ENCODE results near the gene SFTPD.
"Not testable (repeated sequence)": the region's sequence is repeated elsewhere in the genome, so short reads cannot be mapped to it uniquely, and the experiment has no call there.

SFTPD gene

DNA sequence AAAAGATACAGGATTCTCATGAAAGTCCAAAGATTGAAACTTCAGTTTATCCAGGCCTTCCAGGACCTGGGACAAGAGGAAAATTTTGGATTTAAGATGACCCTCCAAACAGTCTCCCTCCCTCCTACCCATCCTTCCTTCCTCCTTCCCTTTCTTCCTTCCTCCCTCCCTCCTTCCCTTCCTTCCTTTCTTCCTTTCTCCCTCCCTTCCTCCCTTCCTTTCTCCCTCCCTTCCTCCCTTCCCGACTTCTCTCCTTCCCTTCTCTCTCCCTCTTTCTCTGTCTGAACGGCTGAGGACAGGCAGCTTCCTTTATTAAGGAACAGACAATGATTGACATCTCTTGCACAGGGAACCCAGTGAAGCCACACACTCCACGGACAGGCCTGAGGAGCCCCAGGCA is 23.3 kb downstream of the SFTPD start:
- no peak for DNase-seq (ENCODE audit: low read depth in 2 of 2)

DNA sequence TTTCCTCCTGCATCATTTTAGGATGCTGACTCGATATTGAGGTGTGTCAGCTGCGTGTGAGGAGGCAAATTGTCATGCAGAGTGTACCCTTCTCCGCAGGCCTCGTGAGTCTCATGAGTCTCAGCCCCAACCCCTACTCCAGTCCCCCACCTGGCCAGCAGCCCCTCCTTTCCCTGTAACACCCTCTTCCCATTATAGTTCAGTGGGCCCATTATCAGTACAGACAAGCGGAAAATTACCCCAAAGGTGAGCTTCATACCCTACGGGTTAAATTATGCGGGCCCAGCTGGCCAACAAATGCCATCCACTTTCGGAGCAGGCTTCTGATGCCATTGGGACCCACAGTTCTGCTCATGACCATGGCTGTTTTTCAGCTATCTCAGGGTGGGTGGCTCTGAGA is 25.2 kb downstream of the SFTPD start:
- DNase-seq (ENCODE audit: low read depth in 2 of 2): no peak

DNA sequence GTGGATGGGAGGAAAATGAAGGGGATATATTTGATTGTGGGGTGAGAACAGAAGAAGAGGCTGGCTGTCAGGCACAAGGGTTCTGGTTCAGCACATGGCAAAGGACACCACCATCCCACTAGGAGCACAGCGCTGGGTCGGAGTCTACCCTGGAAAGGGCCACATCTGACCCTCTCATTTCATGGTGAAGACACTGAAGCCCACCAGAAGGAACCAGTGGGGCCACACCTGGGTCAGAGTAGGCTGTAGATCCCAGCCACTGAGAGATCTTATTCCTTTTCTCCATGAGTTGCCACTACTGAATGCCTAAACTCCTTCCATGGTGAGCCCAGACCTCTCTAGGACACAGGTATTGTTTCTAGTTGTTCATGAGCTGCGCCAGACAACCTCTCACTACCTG is 25.8 kb downstream of the SFTPD start:
- no peak for DNase-seq (ENCODE audit: low read depth in 2 of 2)

DNA sequence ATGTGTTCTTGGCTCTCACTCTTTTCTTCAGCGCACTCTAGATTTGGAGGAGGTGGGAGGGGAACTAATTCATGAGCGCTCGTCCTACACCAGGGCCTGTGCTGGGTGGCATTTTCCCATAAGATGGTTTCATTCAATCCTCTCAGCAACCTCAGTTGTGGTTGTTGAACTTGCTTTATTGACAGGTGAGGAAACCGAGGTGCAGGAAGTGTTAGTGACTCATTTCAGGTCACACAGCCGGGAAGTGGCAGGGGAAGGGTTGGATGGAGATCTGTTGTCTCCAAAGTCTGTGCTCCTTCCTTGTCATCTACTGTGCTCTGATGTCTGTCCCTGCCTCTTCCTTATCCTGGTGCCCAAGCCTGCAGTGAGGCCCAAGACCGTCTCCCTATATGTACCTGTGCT is 26.9 kb downstream of the SFTPD start:
- not testable (repeated sequence) for DNase-seq (ENCODE audit: low read depth in 2 of 2)

DNA sequence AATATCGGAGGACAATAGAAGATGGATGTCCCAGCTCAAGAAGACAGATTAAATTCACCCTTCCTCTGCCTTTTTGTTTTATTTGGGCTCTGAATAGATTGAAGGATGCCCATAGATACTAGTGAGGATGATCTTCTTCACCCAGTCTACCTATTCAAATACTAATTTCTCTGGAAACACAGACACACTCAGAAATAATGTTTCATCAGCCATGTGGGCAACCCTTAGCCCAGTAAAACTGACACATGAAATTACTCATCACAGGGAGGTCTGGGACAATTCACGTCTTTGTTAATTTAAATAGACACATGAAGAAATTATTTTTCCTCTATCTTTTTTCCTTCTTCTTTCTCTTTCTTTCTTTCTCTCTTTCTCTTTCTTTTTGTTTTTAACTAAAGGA is 33.1 kb downstream of the SFTPD start:
- DNase-seq (ENCODE audit: low read depth in 2 of 2): not testable (repeated sequence)

DNA sequence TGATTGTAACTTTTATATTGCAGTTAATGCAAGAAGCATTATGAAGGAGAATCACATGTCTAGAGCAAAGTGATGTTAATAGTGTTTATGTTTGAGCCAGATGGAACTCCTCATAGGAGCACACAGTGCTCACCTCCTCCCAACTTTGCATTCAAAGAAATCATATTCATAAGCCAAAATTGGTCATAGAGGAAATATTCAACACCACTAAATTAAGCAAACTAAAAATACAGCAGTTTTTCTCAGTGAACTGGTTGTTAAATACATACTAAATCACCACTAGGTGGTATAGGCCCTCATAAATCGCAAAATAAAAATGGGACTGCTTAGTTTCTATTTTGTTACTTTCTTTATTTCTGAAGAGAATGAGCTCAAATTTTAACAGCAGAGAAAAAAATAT is 34.4 kb downstream of the SFTPD start:
- not testable (repeated sequence) for DNase-seq (ENCODE audit: low read depth in 2 of 2)

DNA sequence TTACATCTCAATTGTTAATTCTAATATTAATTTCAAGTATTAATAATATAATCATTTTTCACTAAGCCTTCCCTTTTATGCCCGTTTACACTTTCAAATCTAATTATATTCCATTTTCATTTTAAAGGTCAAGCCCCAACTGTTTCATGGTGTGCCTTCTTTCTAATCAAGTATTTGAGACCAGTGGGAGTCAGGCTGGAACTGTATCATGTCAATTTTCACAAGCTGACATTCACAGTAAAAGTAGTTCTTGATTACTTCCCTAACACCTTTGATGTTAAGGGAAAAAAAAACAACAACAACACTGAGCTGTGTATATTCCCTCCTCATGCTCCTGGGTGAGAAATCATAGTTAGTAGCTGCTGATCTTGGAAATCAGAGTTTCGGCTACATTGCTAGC is 38.1 kb downstream of the SFTPD start:
- no peak for DNase-seq (ENCODE audit: low read depth in 2 of 2)

DNA sequence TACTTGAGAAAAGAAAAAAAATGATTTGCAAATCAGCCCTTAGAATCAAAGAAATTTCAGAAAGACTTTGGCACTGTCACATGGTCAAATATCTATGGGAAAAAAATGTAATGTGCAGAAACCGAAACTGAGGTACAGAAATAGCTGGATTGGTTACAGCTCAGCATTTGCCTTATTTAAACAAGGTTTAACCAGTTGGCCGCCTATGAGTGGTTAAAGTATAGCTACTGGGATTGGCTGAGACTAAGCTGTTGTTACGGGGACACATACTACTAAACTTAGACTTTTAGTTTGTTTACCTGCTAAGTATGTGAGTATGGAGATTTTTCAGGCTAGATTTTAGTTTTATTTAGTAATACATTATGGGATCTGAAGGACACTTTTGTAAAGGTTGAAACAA is 38.6 kb downstream of the SFTPD start:
- no peak for DNase-seq (ENCODE audit: low read depth in 2 of 2)

DNA sequence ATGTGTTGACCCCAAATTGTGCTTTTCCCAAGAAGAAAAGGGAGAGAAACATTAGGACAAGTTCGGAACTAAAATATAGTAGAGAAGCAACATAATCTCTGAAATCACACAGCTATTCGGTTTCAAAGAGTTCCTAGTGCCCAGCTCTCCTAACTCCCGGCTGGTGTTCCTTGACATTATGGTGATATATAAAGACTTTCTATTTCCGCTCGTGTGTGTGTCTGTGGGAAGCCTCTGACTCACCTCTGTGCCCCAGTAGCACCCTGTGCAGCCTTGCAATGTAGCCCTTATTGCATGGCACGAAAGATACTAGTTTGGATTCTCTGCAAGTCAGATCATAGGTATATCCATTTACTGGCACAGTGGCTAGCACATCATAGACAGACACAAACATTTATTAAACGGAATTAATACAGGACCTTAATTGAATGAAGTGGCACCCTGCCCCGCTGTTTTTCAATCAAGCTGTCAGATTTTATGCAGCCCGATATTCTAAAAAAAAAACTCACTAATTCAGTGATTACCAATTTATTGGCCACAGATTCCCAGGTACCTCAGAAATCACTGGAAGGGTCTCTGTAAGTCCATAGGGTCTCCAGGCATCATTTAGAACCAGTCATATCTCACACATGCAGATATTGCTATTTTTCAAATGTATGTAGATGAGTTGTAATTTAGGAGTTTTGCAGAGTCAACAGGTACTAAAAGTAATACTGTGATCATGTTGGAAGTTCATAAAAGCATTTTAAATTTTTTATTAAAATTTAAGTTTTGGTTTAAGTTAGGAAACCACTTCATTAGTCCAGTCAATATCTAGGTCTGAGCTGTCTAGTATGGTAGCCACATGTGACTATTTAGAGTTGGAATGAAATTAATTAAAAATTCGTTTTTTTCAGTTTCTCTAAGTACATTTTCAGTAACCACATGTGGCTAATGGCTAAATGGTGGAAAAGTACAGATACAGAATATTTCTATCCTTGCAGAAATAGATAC is 43.3 kb downstream of the SFTPD start:
- no peak for DNase-seq (ENCODE audit: low read depth in 2 of 2)

DNA sequence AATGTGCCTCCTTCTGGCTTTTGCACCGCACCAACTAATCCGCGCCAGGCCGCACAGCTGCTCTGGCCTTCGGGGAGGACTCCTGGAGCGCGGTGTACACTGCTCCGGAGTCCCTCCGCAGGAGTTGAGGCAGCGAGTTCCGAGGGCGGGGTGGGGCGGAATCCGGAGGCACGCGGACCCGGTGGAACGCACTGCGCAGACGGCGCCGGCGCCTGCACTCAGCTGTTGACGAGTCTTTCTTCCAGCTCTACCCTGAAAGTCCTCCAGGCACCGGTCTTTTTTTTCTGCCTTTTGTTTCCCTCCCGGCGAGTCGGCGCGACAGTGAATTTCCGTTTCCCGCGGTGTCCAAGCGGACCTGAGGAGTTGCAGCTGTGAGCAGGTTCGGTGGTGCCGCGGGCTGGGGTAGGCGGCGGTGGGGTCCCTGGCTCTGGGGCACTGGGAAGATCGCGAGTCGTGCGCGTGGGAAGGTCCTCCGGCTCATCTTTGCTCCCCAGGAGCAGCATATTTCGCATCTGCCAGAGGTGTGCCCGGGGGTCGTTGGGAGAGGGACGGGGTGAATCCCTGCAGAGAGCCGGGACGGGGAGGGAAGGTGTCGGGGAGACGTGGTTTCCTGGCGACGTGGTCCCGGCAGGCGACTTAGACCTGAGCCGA is 44.1 kb downstream of the SFTPD start:
- peak; percentile 29 to 48 for DNase-seq (ENCODE audit: low read depth in 2 of 2)

DNA sequence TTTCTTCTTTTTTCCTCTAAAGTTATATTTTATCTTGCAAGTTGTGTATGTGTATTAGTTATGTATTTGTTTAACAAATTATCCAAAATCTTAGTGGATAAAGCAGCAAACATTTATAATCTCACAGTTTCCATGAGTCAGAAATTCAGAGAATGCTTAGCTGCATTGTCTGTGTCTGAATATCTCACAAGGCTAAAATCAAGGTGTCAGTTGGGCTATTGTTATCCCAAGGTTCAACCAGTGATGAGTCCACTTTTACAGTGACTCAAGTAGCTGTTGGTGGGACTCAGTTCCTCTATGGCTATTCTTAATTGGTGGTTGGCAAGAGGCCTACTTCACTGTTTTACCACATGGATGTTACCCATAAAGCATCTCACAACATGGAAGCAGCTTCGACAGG is 47.3 kb downstream of the SFTPD start:
- DNase-seq (ENCODE audit: low read depth in 2 of 2): not testable (repeated sequence)

DNA sequence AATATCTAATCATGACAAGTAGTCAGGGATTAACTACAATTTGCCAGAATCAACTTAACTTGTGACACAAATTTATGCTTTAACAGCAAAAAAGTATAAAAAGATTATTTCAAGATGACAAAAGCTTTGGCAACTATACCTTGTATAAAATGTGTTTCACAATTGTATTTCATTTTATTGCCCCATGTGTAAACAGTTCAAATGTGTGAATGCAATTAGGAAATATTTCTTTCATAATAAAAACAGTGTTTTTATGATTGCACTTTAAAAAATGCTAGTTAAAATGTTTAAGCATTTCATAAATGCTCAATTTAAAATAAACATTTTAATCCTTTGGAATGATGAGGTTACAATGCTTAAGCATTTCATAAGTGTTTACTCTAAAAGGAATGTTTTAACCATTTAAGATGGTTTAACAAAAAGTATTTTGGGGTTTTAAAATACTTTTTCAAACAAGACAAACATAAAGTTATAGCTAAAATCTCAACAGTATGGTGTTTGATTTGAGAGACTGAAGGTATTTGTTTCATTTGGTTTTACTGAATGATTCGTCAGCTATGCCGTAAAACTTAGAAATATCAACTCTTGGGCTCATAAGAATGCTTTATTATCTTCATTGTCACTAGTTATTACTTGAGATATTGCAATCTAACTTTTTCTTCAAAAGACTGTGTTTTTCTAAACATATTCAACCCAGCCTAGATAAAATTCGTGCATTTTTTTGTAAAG is 50.1 kb downstream of the SFTPD start:
- no peak for DNase-seq (ENCODE audit: low read depth in 2 of 2)

DNA sequence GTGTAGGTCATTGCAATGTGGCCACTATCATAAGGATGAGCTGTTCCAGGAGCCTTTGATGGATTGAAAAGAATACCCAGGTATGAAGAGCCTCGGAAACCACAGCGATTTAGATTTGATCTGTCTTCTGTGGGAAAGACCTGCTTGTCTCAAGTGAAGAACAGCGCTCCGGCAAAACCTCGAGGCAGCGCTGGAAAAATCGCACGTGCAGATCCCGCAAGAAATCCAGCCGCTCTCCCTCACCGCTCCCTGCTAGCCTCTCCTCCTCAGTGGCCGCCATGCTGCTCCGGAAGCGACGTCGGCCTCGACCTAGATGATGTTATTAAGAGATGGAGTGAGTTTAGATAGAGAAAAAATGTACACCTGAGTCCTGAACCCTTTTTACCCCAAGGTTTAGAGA is 56.0 kb downstream of the SFTPD start:
- DNase-seq (ENCODE audit: low read depth in 2 of 2): not testable (repeated sequence)

DNA sequence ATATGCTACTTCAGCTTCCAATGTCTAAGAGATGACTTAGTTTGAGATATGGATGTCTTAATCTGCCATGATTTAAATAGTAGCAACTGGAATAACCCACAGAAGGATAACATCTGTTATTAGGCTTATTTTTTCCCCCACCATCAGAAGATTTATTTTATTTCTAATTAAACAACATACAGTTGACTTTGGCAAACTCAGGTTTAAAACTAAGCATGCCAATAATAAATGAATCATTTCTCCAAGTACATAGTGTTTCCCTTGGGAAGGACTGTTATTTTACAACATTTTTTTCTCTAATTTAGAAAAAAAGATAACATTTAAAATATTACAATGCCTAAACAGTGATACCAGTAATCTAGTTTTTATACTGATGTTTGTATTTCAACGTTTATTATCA is 58.4 kb downstream of the SFTPD start:
- DNase-seq (ENCODE audit: low read depth in 2 of 2): no peak

DNA sequence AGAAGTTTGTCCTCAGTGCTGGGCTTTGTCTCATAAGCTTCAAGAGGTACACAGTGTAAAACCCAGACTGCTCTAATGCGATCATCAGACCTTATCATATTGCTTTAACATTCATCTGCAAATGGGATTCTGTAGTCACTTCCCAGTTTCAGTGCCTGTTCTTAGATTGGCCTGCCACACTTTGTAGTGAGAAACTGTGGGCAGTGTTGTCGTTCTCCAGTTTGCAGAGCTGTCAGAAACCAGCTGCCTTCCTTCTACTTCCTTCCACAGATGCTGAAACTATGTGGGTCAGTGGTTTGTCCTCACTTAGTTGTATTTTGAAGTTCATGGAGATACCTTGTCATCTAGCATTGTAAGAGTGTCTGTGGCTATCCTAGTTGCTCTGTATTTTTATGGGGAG is 59.9 kb downstream of the SFTPD start:
- DNase-seq (ENCODE audit: low read depth in 2 of 2): not testable (repeated sequence)
